PC-3 (cell line): ENCODE data around the gene SBNO2.

Experiments
- EZH2 ChIP-seq: fragments of 300-600 bp; sonication (generic); IDR thresholded peaks from one replicate; pipeline ENCODE4 v1.6.1; 2017; ENCODE audit warnings: antibody characterized with exemption, mild to moderate bottlenecking, low read length; ENCODE audit not compliant: unreplicated experiment
- EZH2phosphoT487 ChIP-seq: fragments of 300-600 bp; sonication (generic); IDR thresholded peaks from 2 replicates; pipeline ENCODE4 v1.6.1; 2018; ENCODE audit warnings: mild to moderate bottlenecking, antibody characterized with exemption, low read length, borderline replicate concordance
- TF ChIP-seq, protein P1 (sequence below): fragments of 300-600 bp; sonication (generic); conservative IDR thresholded peaks from 2 replicates; pipeline ENCODE4 v1.5.1; 2017; ENCODE audit warnings: antibody characterized with exemption, low read depth, mild to moderate bottlenecking, low read length

DNA sequence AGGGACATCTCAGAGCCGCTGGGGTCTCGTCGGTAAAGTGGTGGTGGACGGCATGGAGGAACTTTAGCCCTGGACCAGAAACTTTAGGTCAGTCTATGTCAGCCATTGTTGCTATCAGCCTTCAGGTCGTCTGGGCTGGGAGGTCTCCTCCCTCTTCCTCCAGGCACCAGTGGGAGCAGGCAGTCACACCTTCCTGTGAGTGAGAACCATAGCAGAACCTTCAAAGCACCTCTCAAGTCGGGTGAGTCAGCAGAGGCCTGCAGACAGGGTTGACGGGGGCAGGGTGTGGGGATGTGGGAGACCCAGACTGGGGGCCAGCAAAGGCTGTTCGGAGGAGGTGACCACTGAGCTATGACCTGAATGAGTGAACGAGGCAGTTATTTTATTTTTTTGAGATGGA is 15.4 kb upstream of the SBNO2 start:
- TF ChIP-seq, protein P1, sequence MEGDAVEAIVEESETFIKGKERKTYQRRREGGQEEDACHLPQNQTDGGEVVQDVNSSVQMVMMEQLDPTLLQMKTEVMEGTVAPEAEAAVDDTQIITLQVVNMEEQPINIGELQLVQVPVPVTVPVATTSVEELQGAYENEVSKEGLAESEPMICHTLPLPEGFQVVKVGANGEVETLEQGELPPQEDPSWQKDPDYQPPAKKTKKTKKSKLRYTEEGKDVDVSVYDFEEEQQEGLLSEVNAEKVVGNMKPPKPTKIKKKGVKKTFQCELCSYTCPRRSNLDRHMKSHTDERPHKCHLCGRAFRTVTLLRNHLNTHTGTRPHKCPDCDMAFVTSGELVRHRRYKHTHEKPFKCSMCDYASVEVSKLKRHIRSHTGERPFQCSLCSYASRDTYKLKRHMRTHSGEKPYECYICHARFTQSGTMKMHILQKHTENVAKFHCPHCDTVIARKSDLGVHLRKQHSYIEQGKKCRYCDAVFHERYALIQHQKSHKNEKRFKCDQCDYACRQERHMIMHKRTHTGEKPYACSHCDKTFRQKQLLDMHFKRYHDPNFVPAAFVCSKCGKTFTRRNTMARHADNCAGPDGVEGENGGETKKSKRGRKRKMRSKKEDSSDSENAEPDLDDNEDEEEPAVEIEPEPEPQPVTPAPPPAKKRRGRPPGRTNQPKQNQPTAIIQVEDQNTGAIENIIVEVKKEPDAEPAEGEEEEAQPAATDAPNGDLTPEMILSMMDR = no peak
- TF ChIP-seq EZH2 (no peak), EZH2phosphoT487 (no peak)
